HepG2 (cell line): ENCODE measurements around the gene STAB2. TPM values are rescaled to one million over a fixed set of nuclear protein-coding genes. Genes with fewer than 3 reads are reported as not detected.

Source experiments
- ATAC-seq: fragments of 200-7000 bp; cut with Tn5 transposase; 3 replicates; pipeline ENCODE4 v1.9.1; 2020; ENCODE audit warnings: mild to moderate bottlenecking, moderate library complexity
- BruUV-seq: library from RNA; stranded (reverse); fragments of 400-500 nt; replicated peaks from 2 replicates; lab custom pipeline; 2021; lab: Mats Ljungman, UMichigan
- CTCF ChIA-PET: fragments of 300-600 bp; formaldehyde crosslinking; extraction: SDS; loops from one replicate; lab custom pipeline; 2021; ENCODE audit warnings: low total read pairs, inconsistent platforms, low intra/inter-chr PET ratio; lab: Yijun Ruan, JAX
- POLR2A ChIA-PET: fragments of 350-600 bp; sonication (Branson Sonifier 250); formaldehyde crosslinking; loops from one replicate; lab custom pipeline; 2020; ENCODE audit warnings: antibody characterized with exemption, inconsistent platforms; lab: Yijun Ruan, JAX
- DNase-seq: peaks from one replicate; pipeline ENCODE4 v3.0.0-alpha.2; 2015; ENCODE audit warnings: low spot score
- FAIRE-seq: peaks from 3 replicates; lab custom pipeline; 2011; peaks lifted over from hg19 to GRCh38; lab: Jason Lieb, UNC
- H2AFZ ChIP-seq: one replicate; pipeline ENCODE4 v1.6.1; 2011; ENCODE audit warnings: low read length, inconsistent platforms
- H3K27ac ChIP-seq: fragments of 300-600 bp; 3 replicates; pipeline ENCODE4 v1.8.0; 2011; ENCODE audit warnings: mixed run types, mild to moderate bottlenecking, mixed read lengths, low read length, inconsistent platforms; ENCODE audit not compliant: insufficient read depth; ENCODE audit errors: extremely low read length
- H3K27me3 ChIP-seq, 2 experiments: fragments of 200-600 bp in 1 of 2; 2 replicates in 1 of 2; 3 replicates in 1 of 2; pipeline versions ENCODE4 v1.6.0 to v1.8.0; 2011; ENCODE audit warnings: low read length in 2 of 2, mild to moderate bottlenecking in 2 of 2, moderate library complexity in 2 of 2, inconsistent platforms in 1 of 2; ENCODE audit not compliant: insufficient read depth in 2 of 2, control insufficient read depth in 1 of 2
- H3K36me3 ChIP-seq, 2 experiments: fragments of 200-600 bp in 1 of 2; replicated peaks in 1 of 2; 2 replicates in 1 of 2; 3 replicates in 1 of 2; pipeline versions ENCODE4 v1.5.1 to v1.8.0; 2011; ENCODE audit warnings: low read length in 2 of 2, inconsistent platforms in 1 of 2; ENCODE audit not compliant: insufficient read depth in 2 of 2, control insufficient read depth in 1 of 2
- H3K4me1 ChIP-seq: 2 replicates; pipeline ENCODE4 v1.5.1; 2012; ENCODE audit warnings: low read length, inconsistent platforms; ENCODE audit not compliant: insufficient read depth
- H3K4me2 ChIP-seq: 2 replicates; pipeline ENCODE4 v1.6.0; 2011; ENCODE audit warnings: low read depth, low read length, inconsistent platforms
- H3K4me3 ChIP-seq, 3 experiments: fragments of 200-600 bp in 1 of 3; sonication (generic), shearing (Covaris generic) in 1 of 3; replicated peaks in 1 of 3; 2 replicates each; pipeline ENCODE4 v1.5.1; 2011 to 2016; ENCODE audit warnings: low read length in 3 of 3, inconsistent platforms in 2 of 3, low read depth in 2 of 3, mild to moderate bottlenecking in 2 of 3, control low read depth in 1 of 3, mixed read lengths in 1 of 3; ENCODE audit not compliant: insufficient read depth in 1 of 3
- H3K79me2 ChIP-seq: one replicate; pipeline ENCODE4 v1.6.1; 2011; ENCODE audit warnings: low read length, inconsistent platforms; ENCODE audit not compliant: insufficient read depth
- H3K9ac ChIP-seq: 2 replicates; pipeline ENCODE4 v1.6.0; 2011; ENCODE audit warnings: mild to moderate bottlenecking, low read depth, low read length, inconsistent platforms; ENCODE audit not compliant: insufficient read depth
- H3K9me3 ChIP-seq: 2 replicates; pipeline ENCODE4 v1.5.1; 2012; ENCODE audit warnings: mild to moderate bottlenecking, low read length
- H4K20me1 ChIP-seq: 2 replicates; pipeline ENCODE4 v1.6.0; 2011; ENCODE audit warnings: inconsistent platforms, mild to moderate bottlenecking, low read length, moderate library complexity; ENCODE audit not compliant: insufficient read depth
- BRD4 ChIP-seq: sonication (generic); formaldehyde crosslinking; IDR thresholded peaks from 2 replicates; pipeline ENCODE4 v1.4.0; 2020; ENCODE audit warnings: missing genetic modification reagents
- GLMP ChIP-seq: sonication (generic); formaldehyde crosslinking; IDR thresholded peaks from 2 replicates; pipeline ENCODE4 v1.9.0; 2021; ENCODE audit warnings: missing genetic modification reagents, mild to moderate bottlenecking, borderline replicate concordance
- HNF4A ChIP-seq: sonication (generic); formaldehyde crosslinking; IDR thresholded peaks from 2 replicates; pipeline ENCODE4 v1.4.0; 2020; ENCODE audit warnings: missing genetic modification reagents
- HOMEZ ChIP-seq: IDR thresholded peaks from 2 replicates; pipeline ENCODE4 v1.6.1; 2016; ENCODE audit warnings: low read depth
- NFE2L2 ChIP-seq: fragments of 150-350 bp; IDR thresholded peaks from 2 replicates; pipeline ENCODE4 v1.6.1; 2014; ENCODE audit warnings: low read length
- NFYC ChIP-seq: IDR thresholded peaks from 2 replicates; pipeline ENCODE4 v1.6.1; 2016; ENCODE audit warnings: missing genetic modification reagents, missing compliant biosample characterization
- RORA ChIP-seq: sonication (generic); formaldehyde crosslinking; IDR thresholded peaks from 2 replicates; pipeline ENCODE4 v1.5.0; 2020; ENCODE audit warnings: mild to moderate bottlenecking, missing genetic modification reagents, moderate library complexity
- WGBS: methylation state at CpG from one replicate; pipeline ENCODE4 v1.1.6; 2017; ENCODE audit warnings: low lambda C conversion rate; 5-methylcytosine and 5-hydroxymethylcytosine counted together
- in situ Hi-C: cut with HindIII; loops from 2 replicates; pipeline ENCODE4 v1.10.0; 2017; ENCODE audit warnings: low pct_unique_long_range_greater_than_20kb; ENCODE audit not compliant: extremely low pct_ligation_motif_present
- intact Hi-C: fragments of 100-400 bp; cut with micrococcal nuclease; formaldehyde crosslinking; loops from one replicate; pipeline ENCODE4 v1.10.0; 2022; ENCODE audit not compliant: unreplicated experiment
- polyA plus RNA-seq, 8 experiments: library from polyadenylated mRNA; depleted of rRNA in 3 of 8; stranded (reverse) in 7 of 8; unstranded in 1 of 8; fragments of >200 nt; fragmentation: Illumina TruSeq in 4 of 8; extraction: Trizol in 4 of 8; gene quantifications; 2 replicates each; pipeline versions ENCODE4 v1.2.1 to v1.2.3, GENCODE V29; 2011 to 2016; ENCODE audit warnings: low read depth in 4 of 8, missing spikeins in 1 of 8, mixed read lengths in 1 of 8; ENCODE audit not compliant: insufficient read depth in 1 of 8
- total RNA-seq, 5 experiments: library from RNA; depleted of rRNA; stranded (reverse); fragments of >200 nt; fragmentation: Illumina TruSeq; extraction: Trizol; gene quantifications; 2 replicates each; pipeline ENCODE4 v1.2.3, GENCODE V29; 2016; ENCODE audit warnings: low read depth in 1 of 5
- TF ChIP-seq, protein P1 (sequence below): fragments of 450-650 bp; IDR thresholded peaks from 2 replicates; pipeline ENCODE4 v1.6.1; 2016

STAB2 gene
- total and polyA plus RNA-seq, 2 of the 13 experiments (the other 11 are each of a cell fraction or from before 2014, with no cell fraction given): not detected

- TF ChIP-seq HOMEZ: no peak
These were observed 111.9 kb downstream of the STAB2 start (continued) for GRCh38 chr12:103698752-103699560.

- no peak for ATAC-seq
- no TSS peak for BruUV-seq
- no peaks in the 10 kb centered on the region for H4K20me1 ChIP-seq
- no peaks in the 10 kb centered on the region for H3K9me3 ChIP-seq
- no peak overlapping the region for H3K4me3 ChIP-seq
- TF ChIP-seq RORA (CRISPR knock-in tag) (no peak), NFE2L2 (no peak), HNF4A (CRISPR knock-in tag) (0 out of 2 replicates have a peak, but pooled peaks have one; percentile 18), GLMP (CRISPR knock-in tag) (no peak), BRD4 (CRISPR knock-in tag) (no peak), NFYC (CRISPR knock-in tag) (no peak)
- TF ChIP-seq, protein P1, sequence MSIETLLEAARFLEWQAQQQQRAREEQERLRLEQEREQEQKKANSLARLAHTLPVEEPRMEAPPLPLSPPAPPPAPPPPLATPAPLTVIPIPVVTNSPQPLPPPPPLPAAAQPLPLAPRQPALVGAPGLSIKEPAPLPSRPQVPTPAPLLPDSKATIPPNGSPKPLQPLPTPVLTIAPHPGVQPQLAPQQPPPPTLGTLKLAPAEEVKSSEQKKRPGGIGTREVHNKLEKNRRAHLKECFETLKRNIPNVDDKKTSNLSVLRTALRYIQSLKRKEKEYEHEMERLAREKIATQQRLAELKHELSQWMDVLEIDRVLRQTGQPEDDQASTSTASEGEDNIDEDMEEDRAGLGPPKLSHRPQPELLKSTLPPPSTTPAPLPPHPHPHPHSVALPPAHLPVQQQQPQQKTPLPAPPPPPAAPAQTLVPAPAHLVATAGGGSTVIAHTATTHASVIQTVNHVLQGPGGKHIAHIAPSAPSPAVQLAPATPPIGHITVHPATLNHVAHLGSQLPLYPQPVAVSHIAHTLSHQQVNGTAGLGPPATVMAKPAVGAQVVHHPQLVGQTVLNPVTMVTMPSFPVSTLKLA: no peak
- TF ChIP-seq, all 625 proteins: peak for 1
- in situ Hi-C loops (no loop called here), intact Hi-C loops (no loop called here)
- no peak for DNase-seq
- H3K4me1 ChIP-seq: no peaks in the 10 kb centered on the region
- CTCF ChIA-PET: no interaction called here
- H3K79me2 ChIP-seq: no peaks in the 10 kb centered on the region
- no peak overlapping the region for H3K27ac ChIP-seq
- H2AFZ ChIP-seq: no peak overlapping the region
- H3K9ac ChIP-seq: no peak overlapping the region
- H3K27me3 ChIP-seq: no peaks in the 10 kb centered on the region; a peak in 1 of 5 replicates
- H3K36me3 ChIP-seq: no peaks in the 10 kb centered on the region
- 0% methylated on average over 2 of the region's 2 CpGs for WGBS
- FAIRE-seq: no peak
- POLR2A ChIA-PET: no interaction called here
- H3K4me2 ChIP-seq: no peak overlapping the region
These were observed 118.0 kb downstream of the STAB2 start for GRCh38 chr12:103705098-103705497.
